KMS-11 (cell line): ENCODE measurements around the gene DCTN2.

Experiments used
- H2AFZ ChIP-seq: fragments of 200-600 bp; sonication (generic); 2 replicates; pipeline ENCODE4 v1.6.1; 2016; ENCODE audit warnings: antibody characterized with exemption, mixed run types, low read depth
- H3K27ac ChIP-seq: fragments of 200-600 bp; sonication (generic); 2 replicates; pipeline ENCODE4 v1.6.1; 2016; ENCODE audit warnings: mild to moderate bottlenecking, mixed run types
- H3K27me3 ChIP-seq: fragments of 200-600 bp; sonication (generic); 2 replicates; pipeline ENCODE4 v1.6.1; 2017; ENCODE audit warnings: mild to moderate bottlenecking, low read depth, mixed run types, moderate library complexity; ENCODE audit not compliant: insufficient read depth
- H3K36me3 ChIP-seq: fragments of 200-600 bp; sonication (generic); 2 replicates; pipeline ENCODE4 v1.6.1; 2017; ENCODE audit warnings: mild to moderate bottlenecking, mixed run types; ENCODE audit not compliant: insufficient read depth
- H3K4me1 ChIP-seq: fragments of 200-600 bp; sonication (generic); 2 replicates; pipeline ENCODE4 v1.6.1; 2016; ENCODE audit warnings: mild to moderate bottlenecking, low read depth, mixed run types; ENCODE audit not compliant: poor library complexity, severe bottlenecking
- H3K4me2 ChIP-seq: fragments of 200-600 bp; sonication (generic); 2 replicates; pipeline ENCODE4 v1.7.0; 2016; ENCODE audit warnings: mild to moderate bottlenecking, mixed run types
- H3K4me3 ChIP-seq: fragments of 200-600 bp; sonication (generic); IDR thresholded peaks from 2 replicates; pipeline ENCODE4 v1.6.1; 2017; ENCODE audit warnings: low read depth, low read length, mixed read lengths; ENCODE audit not compliant: insufficient read depth
- H3K79me2 ChIP-seq: fragments of 200-600 bp; sonication (generic); 2 replicates; pipeline ENCODE4 v1.6.1; 2016; ENCODE audit warnings: low read depth, mixed run types; ENCODE audit not compliant: insufficient read depth
- H3K9ac ChIP-seq: fragments of 200-600 bp; sonication (generic); 2 replicates; pipeline ENCODE4 v1.6.1; 2016; ENCODE audit warnings: mild to moderate bottlenecking, mixed run types
- H4K20me1 ChIP-seq: fragments of 200-600 bp; sonication (generic); 2 replicates; pipeline ENCODE4 v1.6.1; 2016; ENCODE audit warnings: mild to moderate bottlenecking, mixed run types; ENCODE audit not compliant: insufficient read depth
- CTCF ChIP-seq: fragments of 200-600 bp; sonication (generic); conservative IDR thresholded peaks from 2 replicates; pipeline ENCODE4 v1.6.1; 2017; ENCODE audit warnings: low read depth, mild to moderate bottlenecking, antibody characterized with exemption, low read length, moderate library complexity, mixed read lengths

The DCTN2 gene

GRCh38 chr12:57549909-57550640 lies 3.1 kb upstream of the DCTN2 start, which contains the start of gene KIF5A:
Gene KIF5A, plus strand, starts transcription at chr12:57550044. Its CDS starts 228 bp downstream, at chr12:57550272.
- Histone ChIP-seq H3K79me2 (peaks cover 18% of the 10 kb centered on the region), H3K4me2 (peak within 1 kb of the TSS; percentile 80), H3K27me3 (peaks cover 30% of the 10 kb centered on the region), H3K9ac (no peak within 1 kb of the TSS; the same call in 1 of the 2 replicates), H2AFZ (peak within 1 kb of the TSS; percentile 88), H3K4me1 (peaks cover 41% of the 10 kb centered on the region), H3K36me3 (no peaks in the 10 kb centered on the region), H3K4me3 (peak within 1 kb of the TSS; percentile 13), H3K27ac (no peak within 1 kb of the TSS), H4K20me1 (no peaks in the 10 kb centered on the region)
- no peak for TF ChIP-seq CTCF

- Histone ChIP-seq H3K4me2 (peak overlapping the region; percentile 80), H3K9ac (no peak overlapping the region), H3K27me3 (peaks cover 30% of the 10 kb centered on the region), H3K4me1 (peaks cover 46% of the 10 kb centered on the region), H3K36me3 (no peaks in the 10 kb centered on the region), H3K4me3 (peak overlapping the region; percentile 13), H3K79me2 (peaks cover 24% of the 10 kb centered on the region), H2AFZ (peak overlapping the region; percentile 88), H3K27ac (no peak overlapping the region), H4K20me1 (no peaks in the 10 kb centered on the region)
- no peak for TF ChIP-seq CTCF
These were observed 2.4 kb upstream of the DCTN2 start for GRCh38 chr12:57549203-57549908.

GRCh38 chr12:57548488-57548887 lies 1.5 kb upstream of the DCTN2 start:
- Histone ChIP-seq H3K79me2 (peaks cover 24% of the 10 kb centered on the region), H3K4me1 (peaks cover 46% of the 10 kb centered on the region), H3K27ac (no peak overlapping the region), H2AFZ (no peak overlapping the region), H3K9ac (no peak overlapping the region), H4K20me1 (no peaks in the 10 kb centered on the region), H3K4me2 (no peak overlapping the region), H3K4me3 (no peak overlapping the region), H3K36me3 (no peaks in the 10 kb centered on the region), H3K27me3 (peaks cover 30% of the 10 kb centered on the region)
- no peak for TF ChIP-seq CTCF

- H2AFZ ChIP-seq, result no peak overlapping the region
- no peaks in the 10 kb centered on the region for H3K36me3 ChIP-seq
- TF ChIP-seq CTCF, result no peak
- no peak overlapping the region for H3K9ac ChIP-seq
- peaks cover 46% of the 10 kb centered on the region for H3K4me1 ChIP-seq
- no peaks in the 10 kb centered on the region for H4K20me1 ChIP-seq
- peaks cover 24% of the 10 kb centered on the region for H3K79me2 ChIP-seq
- no peak overlapping the region for H3K27ac ChIP-seq
- peak overlapping the region; percentile 85; the same call in 1 of the 2 replicates for H3K4me2 ChIP-seq
- no peak overlapping the region for H3K4me3 ChIP-seq
- peaks cover 30% of the 10 kb centered on the region for H3K27me3 ChIP-seq
These were observed 972 bp upstream of the DCTN2 start for GRCh38 chr12:57548013-57548315.
